NOMO-1 (cell line): ENCODE measurements around the gene SLC38A8.

Source experiments
- DNase-seq, 2 experiments: peaks; one replicate each; lab custom pipeline; 2025; ENCODE audit not compliant: unreplicated experiment in 2 of 2; lab: John Stamatoyannopoulos, UW

SLC38A8 gene

GRCh38 chr16:84033251-84034195 lies 9.1 kb downstream of the SLC38A8 start:
- DNase-seq = no peak

- no peak for DNase-seq
These were observed 10.0 kb downstream of the SLC38A8 start for GRCh38 chr16:84032458-84033178.

GRCh38 chr16:84031556-84031955 lies 11.0 kb downstream of the SLC38A8 start:
- no peak for DNase-seq

GRCh38 chr16:84029297-84030047 lies 13.1 kb downstream of the SLC38A8 start:
- peak; percentile 22 to 43 for DNase-seq

- DNase-seq = no peak
These were observed 15.0 kb downstream of the SLC38A8 start for GRCh38 chr16:84027625-84028024.

GRCh38 chr16:84026606-84027005 lies 16.0 kb downstream of the SLC38A8 start:
- no peak for DNase-seq

GRCh38 chr16:84024854-84025253 lies 17.7 kb downstream of the SLC38A8 start:
- no peak for DNase-seq

- no peak for DNase-seq
These were observed 20.0 kb downstream of the SLC38A8 start for GRCh38 chr16:84022644-84023043.

- no peak for DNase-seq
These were observed 21.1 kb downstream of the SLC38A8 start for GRCh38 chr16:84021488-84021887.

- DNase-seq = no peak
These were observed 22.2 kb downstream of the SLC38A8 start for GRCh38 chr16:84020353-84020752.

GRCh38 chr16:84018710-84019109 lies 23.9 kb downstream of the SLC38A8 start:
- DNase-seq = no peak

GRCh38 chr16:84016477-84016876 lies 26.1 kb downstream of the SLC38A8 start:
- no peak for DNase-seq

- no peak for DNase-seq
These were observed 27.2 kb downstream of the SLC38A8 start for GRCh38 chr16:84015399-84015798.

GRCh38 chr16:84014570-84015327 lies 27.8 kb downstream of the SLC38A8 start:
- no peak for DNase-seq

GRCh38 chr16:84013787-84014569 lies 28.6 kb downstream of the SLC38A8 start:
- peak; percentile 38 to 41 for DNase-seq

- no peak for DNase-seq
These were observed 33.3 kb downstream of the SLC38A8 start for GRCh38 chr16:84009282-84009681.

- no peak for DNase-seq
These were observed 34.6 kb downstream of the SLC38A8 start for GRCh38 chr16:84007965-84008364.

- DNase-seq = no peak
These were observed 35.1 kb downstream of the SLC38A8 start for GRCh38 chr16:84007520-84007919.

- no peak for DNase-seq
These were observed 37.2 kb downstream of the SLC38A8 start for GRCh38 chr16:84005391-84005790.

- no peak for DNase-seq
These were observed 38.2 kb downstream of the SLC38A8 start for GRCh38 chr16:84004442-84004841.
